NCI-H1092 treated with DMSO at 0.1 percent for 48 hours (cell line): Measurements from ENCODE around the gene AFTPH.

Source experiments
- DNase-seq: peaks from one replicate; lab custom pipeline; 2025; lab: John Stamatoyannopoulos, UW

AFTPH gene

GRCh38 chr2:64593035-64593655, 69.0 kb downstream of the AFTPH start:
- DNase-seq: no peak

- no peak for DNase-seq
Measured at GRCh38 chr2:64594226-64594989, 70.3 kb downstream of the AFTPH start.

- DNase-seq: no peak
Measured at GRCh38 chr2:64595397-64596176, 71.5 kb downstream of the AFTPH start.

- no peak for DNase-seq
Measured at GRCh38 chr2:64598226-64598625, 74.1 kb downstream of the AFTPH start.

- DNase-seq: peak; percentile 20
Measured at GRCh38 chr2:64599469-64599868, 75.3 kb downstream of the AFTPH start.

- DNase-seq: no peak
Measured at GRCh38 chr2:64601034-64601754, 77.1 kb downstream of the AFTPH start.

- no peak for DNase-seq
Measured at GRCh38 chr2:64601785-64602391, 77.8 kb downstream of the AFTPH start.

GRCh38 chr2:64602436-64602835, 78.3 kb downstream of the AFTPH start:
- DNase-seq: no peak

- DNase-seq: no peak
Measured at GRCh38 chr2:64604155-64604554, 80.0 kb downstream of the AFTPH start.

GRCh38 chr2:64605026-64605471, 80.9 kb downstream of the AFTPH start:
- no peak for DNase-seq

- no peak for DNase-seq
Measured at GRCh38 chr2:64605991-64606478, 81.9 kb downstream of the AFTPH start.

- DNase-seq: no peak
Measured at GRCh38 chr2:64606479-64607363, 82.6 kb downstream of the AFTPH start.

- DNase-seq: no peak
Measured at GRCh38 chr2:64607381-64608304, 83.5 kb downstream of the AFTPH start.

- no peak for DNase-seq
Measured at GRCh38 chr2:64608867-64609226, 84.7 kb downstream of the AFTPH start.

GRCh38 chr2:64609227-64609941, 85.3 kb downstream of the AFTPH start:
- DNase-seq: no peak

GRCh38 chr2:64609942-64610281, 85.8 kb downstream of the AFTPH start:
- DNase-seq: peak; percentile 53

- DNase-seq: no peak
Measured at GRCh38 chr2:64610316-64610855, 86.3 kb downstream of the AFTPH start.

- DNase-seq: no peak
Measured at GRCh38 chr2:64612575-64613195, 88.6 kb downstream of the AFTPH start.
